ENCODE measurements around the gene C20orf202.
A peak's percentile ranks its signal among the peaks of the same experiment; 100 is the strongest.
"Not testable (repeated sequence)": the region's sequence is repeated elsewhere in the genome, so short reads cannot be mapped to it uniquely, and the experiment has no call there.

Gene C20orf202

DNA sequence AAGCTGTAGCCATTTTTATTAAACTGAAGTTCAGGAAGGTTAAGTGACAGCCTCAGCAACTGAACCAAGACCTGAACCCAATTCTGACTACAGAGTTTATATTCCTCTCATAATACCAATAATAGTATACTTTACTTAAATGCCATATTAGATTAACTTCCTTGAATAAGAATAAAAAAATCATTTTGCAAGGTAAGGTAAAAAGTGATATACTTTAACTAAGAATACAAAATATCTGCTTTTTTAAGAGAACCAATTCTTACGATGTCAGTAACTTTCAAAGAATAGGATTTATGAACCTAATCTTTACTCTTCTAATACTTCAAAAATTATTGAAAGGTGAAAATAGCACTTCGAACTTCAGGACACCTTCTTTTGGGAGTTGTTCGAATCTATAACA lies 26.3 kb downstream of the C20orf202 start:
- DNase-seq (ENCODE audit: insufficient read length, low spot score) (no peak), FAIRE-seq (no peak)
- TF ChIP-seq POU2F2 (IDR thresholded peaks at IDR 0.05; ENCODE audit: low read depth, low read length) (no peak), POLR2A (IDR thresholded peaks at IDR 0.05; ENCODE audit: low read depth, low read length) (no peak), PAX5 (IDR thresholded peaks at IDR 0.05; ENCODE audit: insufficient read depth, low read length, severe bottlenecking) (no peak), SPI1 (IDR thresholded peaks at IDR 0.05; ENCODE audit: low read depth, low read length) (no peak), POLR2AphosphoS5 (IDR thresholded peaks at IDR 0.05; ENCODE audit: low read depth, low read length) (no peak), TAF1 (IDR thresholded peaks at IDR 0.05; ENCODE audit: low read depth, low read length) (no peak)

DNA sequence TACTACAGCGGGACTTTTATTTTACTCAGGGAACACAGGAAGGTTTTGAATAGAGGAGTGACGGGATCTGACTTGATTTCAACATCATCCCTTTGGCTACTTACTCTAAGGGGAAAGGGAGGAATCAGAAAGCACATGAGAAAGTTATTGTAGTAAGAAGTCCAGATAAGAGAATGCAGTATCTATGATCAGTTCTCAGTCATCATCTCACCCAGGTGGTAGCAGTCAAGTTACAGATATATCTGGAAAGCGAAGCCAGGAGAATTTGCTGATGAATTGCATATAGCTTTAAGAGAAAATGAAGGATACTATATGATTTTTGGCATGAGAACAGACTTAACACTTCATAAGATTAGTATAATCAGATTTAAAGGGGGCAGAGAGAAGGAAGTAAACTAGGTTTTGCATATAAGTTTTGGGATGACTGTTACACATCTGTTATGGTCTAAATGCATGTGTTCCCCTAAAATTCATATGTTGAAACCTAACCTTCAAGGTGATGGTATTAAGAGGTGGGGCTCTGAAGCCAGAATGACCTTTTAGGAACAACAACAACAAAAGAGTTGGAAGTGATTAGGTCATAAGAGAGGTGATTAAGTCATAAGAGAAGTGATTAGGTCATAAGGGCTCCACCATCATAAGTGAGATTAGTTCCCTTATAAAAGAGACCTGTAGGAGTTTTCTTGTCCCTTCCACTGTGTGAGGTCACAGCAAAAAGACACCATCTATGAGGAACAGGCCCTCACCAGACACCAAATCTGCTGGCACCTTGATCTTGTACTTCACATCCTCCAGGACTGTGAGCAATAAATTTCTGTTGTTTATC lies 29.2 kb downstream of the C20orf202 start:
- no peak for TF ChIP-seq POLR2AphosphoS5 (IDR thresholded peaks at IDR 0.05; ENCODE audit: low read depth, low read length)
- TF ChIP-seq POU2F2 (IDR thresholded peaks at IDR 0.05; ENCODE audit: low read depth, low read length) = no peak
- TF ChIP-seq PAX5 (IDR thresholded peaks at IDR 0.05; ENCODE audit: insufficient read depth, low read length, severe bottlenecking) = no peak
- no peak for TF ChIP-seq TAF1 (IDR thresholded peaks at IDR 0.05; ENCODE audit: low read depth, low read length)
- no peak for TF ChIP-seq POLR2A (IDR thresholded peaks at IDR 0.05; ENCODE audit: low read depth, low read length)
- no peak for TF ChIP-seq SPI1 (IDR thresholded peaks at IDR 0.05; ENCODE audit: low read depth, low read length)
- no peak for DNase-seq (ENCODE audit: insufficient read length, low spot score)
- peak; percentile 70 for FAIRE-seq

DNA sequence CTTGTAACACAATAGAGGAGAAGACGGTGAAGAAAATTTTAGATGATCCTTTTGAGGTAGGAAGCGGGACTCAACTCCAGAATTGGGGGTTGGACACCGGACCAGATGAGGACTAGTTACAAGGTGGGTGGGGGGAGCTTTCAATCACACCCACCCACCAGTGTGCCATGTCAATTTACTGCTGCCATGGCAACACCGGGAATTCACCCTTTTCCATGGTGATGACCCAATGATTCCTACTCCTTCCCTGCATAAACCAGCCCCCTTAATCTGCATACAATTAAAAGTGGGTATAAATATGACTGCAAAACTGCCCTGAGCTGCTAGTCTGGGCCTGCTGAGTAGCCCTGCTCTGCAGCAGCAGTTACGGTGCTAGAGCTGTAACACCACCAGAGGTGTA lies 37.3 kb downstream of the C20orf202 start:
- FAIRE-seq = no peak
- TF ChIP-seq TAF1 (IDR thresholded peaks at IDR 0.05; ENCODE audit: low read depth, low read length) (no peak), SPI1 (IDR thresholded peaks at IDR 0.05; ENCODE audit: low read depth, low read length) (no peak), POU2F2 (IDR thresholded peaks at IDR 0.05; ENCODE audit: low read depth, low read length) (no peak), POLR2A (IDR thresholded peaks at IDR 0.05; ENCODE audit: low read depth, low read length) (no peak), POLR2AphosphoS5 (IDR thresholded peaks at IDR 0.05; ENCODE audit: low read depth, low read length) (no peak), PAX5 (IDR thresholded peaks at IDR 0.05; ENCODE audit: insufficient read depth, low read length, severe bottlenecking) (no peak)
- no peak for DNase-seq (ENCODE audit: insufficient read length, low spot score)

DNA sequence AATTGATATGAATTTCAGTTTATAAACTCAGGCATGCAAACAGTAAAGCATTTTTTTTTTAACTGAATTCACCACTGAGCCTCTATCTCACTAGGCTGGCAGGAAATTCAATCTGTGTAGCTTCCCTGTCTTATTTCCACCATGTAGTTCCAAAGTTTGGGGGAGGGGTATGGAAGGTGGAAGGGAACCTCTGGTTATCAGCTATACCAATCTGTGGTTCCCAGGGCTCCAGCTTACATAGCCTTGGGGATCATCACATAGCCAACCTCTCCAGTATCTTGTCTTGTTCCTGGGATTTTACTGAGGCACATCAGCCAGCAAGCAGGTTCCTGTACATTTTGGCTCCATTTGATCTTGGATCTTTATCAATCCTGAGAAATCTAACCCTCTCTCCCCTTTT lies 38.2 kb downstream of the C20orf202 start:
- TF ChIP-seq TAF1 (IDR thresholded peaks at IDR 0.05; ENCODE audit: low read depth, low read length) (no peak), SPI1 (IDR thresholded peaks at IDR 0.05; ENCODE audit: low read depth, low read length) (no peak), POLR2AphosphoS5 (IDR thresholded peaks at IDR 0.05; ENCODE audit: low read depth, low read length) (no peak), POU2F2 (IDR thresholded peaks at IDR 0.05; ENCODE audit: low read depth, low read length) (no peak), PAX5 (IDR thresholded peaks at IDR 0.05; ENCODE audit: insufficient read depth, low read length, severe bottlenecking) (no peak), POLR2A (IDR thresholded peaks at IDR 0.05; ENCODE audit: low read depth, low read length) (no peak)
- DNase-seq (ENCODE audit: insufficient read length, low spot score) (no peak), FAIRE-seq (no peak)

DNA sequence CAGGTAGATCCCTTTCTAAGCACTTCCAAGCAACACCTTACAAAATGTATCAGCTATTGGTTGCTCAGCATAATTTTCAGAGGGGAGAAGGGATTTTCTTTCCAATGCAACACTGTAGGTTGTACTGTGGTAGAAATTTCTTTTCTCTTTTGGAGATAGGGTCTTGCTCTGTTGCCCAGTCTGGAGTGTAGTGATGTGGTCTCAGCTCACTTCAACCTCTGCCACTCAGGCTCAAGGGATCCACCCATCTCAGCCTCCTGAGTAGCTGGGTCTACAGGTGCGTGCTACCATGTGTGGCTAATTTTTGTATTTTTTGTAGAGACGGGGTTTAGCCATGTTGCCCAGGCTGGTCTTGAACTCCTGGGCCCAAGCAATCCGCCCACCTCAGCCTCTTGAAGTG lies 38.8 kb downstream of the C20orf202 start:
- no peak for TF ChIP-seq SPI1 (IDR thresholded peaks at IDR 0.05; ENCODE audit: low read depth, low read length)
- TF ChIP-seq POLR2AphosphoS5 (IDR thresholded peaks at IDR 0.05; ENCODE audit: low read depth, low read length) = no peak
- no peak for TF ChIP-seq TAF1 (IDR thresholded peaks at IDR 0.05; ENCODE audit: low read depth, low read length)
- no peak for TF ChIP-seq PAX5 (IDR thresholded peaks at IDR 0.05; ENCODE audit: insufficient read depth, low read length, severe bottlenecking)
- no peak for TF ChIP-seq POLR2A (IDR thresholded peaks at IDR 0.05; ENCODE audit: low read depth, low read length)
- TF ChIP-seq POU2F2 (IDR thresholded peaks at IDR 0.05; ENCODE audit: low read depth, low read length) = no peak
- FAIRE-seq (no peak), DNase-seq (ENCODE audit: insufficient read length, low spot score) (no peak)

DNA sequence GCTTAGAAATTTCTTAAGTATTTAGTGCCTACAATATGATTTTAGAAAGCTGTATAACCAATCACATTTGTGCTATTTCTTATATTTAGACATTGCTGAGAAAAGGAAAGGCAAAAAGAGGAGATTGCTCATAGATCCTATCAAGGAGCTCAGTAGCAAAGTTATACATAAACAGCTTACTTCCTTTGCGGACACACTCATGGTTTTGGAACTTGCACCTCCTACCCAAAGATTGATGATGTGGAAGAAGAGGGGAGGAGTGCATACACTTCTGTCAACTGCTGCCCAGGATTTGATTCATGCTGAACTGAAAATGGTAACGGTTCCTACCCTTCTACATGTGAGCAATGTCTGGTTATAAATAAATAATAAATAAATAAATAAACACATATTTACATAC lies 39.3 kb downstream of the C20orf202 start:
- FAIRE-seq = no peak
- DNase-seq (ENCODE audit: insufficient read length, low spot score) = no peak
- TF ChIP-seq POLR2A (IDR thresholded peaks at IDR 0.05; ENCODE audit: low read depth, low read length) = no peak
- TF ChIP-seq SPI1 (IDR thresholded peaks at IDR 0.05; ENCODE audit: low read depth, low read length) = no peak
- no peak for TF ChIP-seq POLR2AphosphoS5 (IDR thresholded peaks at IDR 0.05; ENCODE audit: low read depth, low read length)
- no peak for TF ChIP-seq TAF1 (IDR thresholded peaks at IDR 0.05; ENCODE audit: low read depth, low read length)

DNA sequence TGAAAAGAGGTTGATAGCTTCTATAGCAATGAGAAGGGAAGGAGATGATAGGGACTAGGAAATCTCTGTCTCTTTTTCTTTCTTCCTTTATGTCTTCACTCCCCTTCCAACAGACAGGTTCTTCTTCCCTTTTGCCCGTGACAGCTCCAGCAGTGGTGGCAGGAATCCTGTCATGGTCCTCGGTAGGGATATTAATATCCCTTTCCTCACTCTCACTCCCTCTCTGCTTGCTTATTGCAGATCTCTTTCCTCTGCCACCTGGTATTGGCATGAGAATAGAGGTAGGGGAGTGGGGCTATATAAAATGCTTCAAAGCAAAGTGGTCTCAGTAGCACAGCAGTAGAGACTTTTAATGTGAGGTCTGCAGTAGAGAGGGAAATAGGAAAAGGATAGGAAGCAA lies 42.3 kb downstream of the C20orf202 start:
- TF ChIP-seq PAX5 (IDR thresholded peaks at IDR 0.05; ENCODE audit: insufficient read depth, low read length, severe bottlenecking) (no peak), POLR2AphosphoS5 (IDR thresholded peaks at IDR 0.05; ENCODE audit: low read depth, low read length) (no peak), SPI1 (IDR thresholded peaks at IDR 0.05; ENCODE audit: low read depth, low read length) (no peak)
- no peak for FAIRE-seq
- no peak for DNase-seq (ENCODE audit: insufficient read length, low spot score)

DNA sequence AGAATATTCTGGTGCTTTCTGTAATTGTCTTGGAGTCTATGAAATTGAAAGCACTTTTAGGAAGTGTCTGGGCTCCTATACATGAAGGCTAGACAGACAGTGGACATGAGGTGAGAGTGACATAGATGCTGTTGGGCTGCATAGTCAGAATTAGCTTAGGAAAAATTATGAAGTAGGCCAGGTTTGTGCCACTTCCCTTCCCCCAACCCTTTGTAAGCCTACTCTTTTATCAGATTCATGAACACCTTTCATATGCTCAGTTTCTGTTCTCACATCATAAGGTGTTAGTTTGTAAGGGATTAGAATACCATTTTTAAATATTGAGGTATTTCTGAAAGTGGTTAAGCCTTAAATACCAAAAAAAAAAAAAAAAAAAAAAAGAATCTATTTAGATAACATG lies 44.4 kb downstream of the C20orf202 start:
- DNase-seq (ENCODE audit: insufficient read length, low spot score) (no peak), FAIRE-seq (no peak)
- no peak for TF ChIP-seq TAF1 (IDR thresholded peaks at IDR 0.05; ENCODE audit: low read depth, low read length)
- peak; percentile 23; the same call in 1 of the 2 replicates for TF ChIP-seq SPI1 (IDR thresholded peaks at IDR 0.05; ENCODE audit: low read depth, low read length)

DNA sequence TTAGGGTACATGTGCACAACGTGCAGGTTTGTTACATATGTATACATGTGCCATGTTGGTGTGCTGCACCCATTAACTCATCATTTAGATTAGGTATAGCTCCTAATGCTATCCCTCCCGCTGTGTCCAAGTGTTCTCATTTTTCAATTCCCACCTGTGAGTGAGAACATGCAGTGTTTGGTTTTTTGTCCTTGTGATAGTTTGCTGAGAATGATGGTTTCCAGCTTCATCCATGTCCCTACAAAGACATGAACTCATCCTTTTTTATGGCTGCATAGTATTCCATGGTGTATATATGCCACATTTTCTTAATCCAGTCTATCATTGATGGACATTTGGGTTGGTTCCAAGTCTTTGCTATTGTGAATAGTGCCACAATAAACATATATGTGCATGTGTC lies 47.0 kb downstream of the C20orf202 start:
- FAIRE-seq; DNase-seq (ENCODE audit: insufficient read length, low spot score): not testable (repeated sequence)

DNA sequence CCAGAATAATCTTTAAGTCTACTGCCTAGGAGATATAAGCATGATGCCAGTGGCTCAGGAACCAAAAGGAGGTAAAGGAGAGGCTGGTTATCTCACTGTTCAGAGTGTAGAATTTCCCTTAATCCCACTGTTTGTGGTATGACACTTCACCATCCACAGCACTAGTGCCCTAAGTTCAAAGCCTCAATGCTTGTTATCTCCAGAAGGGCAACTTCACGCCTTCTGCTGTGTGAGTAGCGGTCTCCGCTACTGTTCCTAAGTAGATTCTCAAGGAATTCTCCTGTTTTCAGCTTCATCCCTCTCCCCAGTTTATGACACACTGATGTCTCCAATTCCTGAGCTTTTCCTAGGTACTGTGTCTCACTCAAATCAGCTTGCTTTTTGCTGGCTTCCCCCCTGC lies 49.2 kb downstream of the C20orf202 start:
- DNase-seq (ENCODE audit: insufficient read length, low spot score) (no peak), FAIRE-seq (no peak)
- TF ChIP-seq SPI1 (IDR thresholded peaks at IDR 0.05; ENCODE audit: low read depth, low read length) = no peak
- TF ChIP-seq POLR2AphosphoS5 (IDR thresholded peaks at IDR 0.05; ENCODE audit: low read depth, low read length) = no peak
- TF ChIP-seq TAF1 (IDR thresholded peaks at IDR 0.05; ENCODE audit: low read depth, low read length) = no peak
- no peak for TF ChIP-seq POLR2A (IDR thresholded peaks at IDR 0.05; ENCODE audit: low read depth, low read length)
- TF ChIP-seq PAX5 (IDR thresholded peaks at IDR 0.05; ENCODE audit: insufficient read depth, low read length, severe bottlenecking) = no peak
- TF ChIP-seq POU2F2 (IDR thresholded peaks at IDR 0.05; ENCODE audit: low read depth, low read length) = no peak
